Esophagus (tissue), 2 donors: ENCODE data around the gene PIGM. TPM values are rescaled to one million over a fixed set of nuclear protein-coding genes. Genes with fewer than 3 reads are reported as not detected.

ENCODE experiments used
- H3K27ac ChIP-seq, 2 donors: one replicate each; pipeline ENCODE4 v1.5.1; 2013; ENCODE audit warnings: low read depth in 2 of 2, mild to moderate bottlenecking in 2 of 2, inconsistent platforms in 1 of 2, low read length in 1 of 2, moderate library complexity in 1 of 2
- H3K27me3 ChIP-seq, 2 donors: one replicate each; pipeline ENCODE4 v1.6.1; 2013; ENCODE audit warnings: low read length in 2 of 2, control low read depth in 1 of 2, mild to moderate bottlenecking in 1 of 2; ENCODE audit not compliant: insufficient read depth in 2 of 2, control insufficient read depth in 1 of 2
- H3K36me3 ChIP-seq, 2 donors: one replicate each; pipeline ENCODE4 v1.6.1; 2013; ENCODE audit warnings: low read length in 1 of 2; ENCODE audit not compliant: control insufficient read depth in 2 of 2, insufficient read depth in 2 of 2
- H3K4me1 ChIP-seq, 2 donors: one replicate each; pipeline ENCODE4 v1.6.1; 2013; ENCODE audit warnings: low read length in 1 of 2; ENCODE audit not compliant: control insufficient read depth in 2 of 2, insufficient read depth in 2 of 2
- H3K4me3 ChIP-seq, 2 donors: one replicate each; pipeline ENCODE4 v1.5.1; 2013; ENCODE audit warnings: low read length in 2 of 2, mild to moderate bottlenecking in 2 of 2, low read depth in 1 of 2, moderate library complexity in 1 of 2
- H3K9me3 ChIP-seq, 2 donors: one replicate each; pipeline ENCODE4 v1.6.1; 2013; ENCODE audit warnings: mild to moderate bottlenecking in 2 of 2, low read depth in 1 of 2, low read length in 1 of 2, moderate library complexity in 1 of 2; ENCODE audit not compliant: control insufficient read depth in 2 of 2, insufficient read depth in 1 of 2
- WGBS, 2 donors: extraction: QIAGEN DNeasy Blood & Tissue Kit; methylation state at CpG; one replicate each; pipeline ENCODE4 v1.1.7; 2013; 5-methylcytosine and 5-hydroxymethylcytosine counted together
- polyA plus RNA-seq, 2 donors: library from polyadenylated mRNA; stranded (reverse); fragments of 200-250 nt; gene quantifications; one replicate each; pipeline ENCODE4 v1.2.3, GENCODE V29; 2013
- donor health status: healthy with polysubstance abuse.
- donor health status: Bipolar disorder and iron deficiency.

The PIGM gene
- polyA plus RNA-seq, 2 donors, result 2.1 TPM

GRCh38 chr1:160009081-160009480 lies 22.7 kb downstream of the PIGM start:
- peaks cover 0 to 3% of the 10 kb centered on the region in 2 donors for H3K4me1 ChIP-seq
- no peak overlapping the region for H3K27ac ChIP-seq
- H3K27me3 ChIP-seq, result no peaks in the 10 kb centered on the region
- H3K36me3 ChIP-seq, result no peaks in the 10 kb centered on the region
- no peaks in the 10 kb centered on the region for H3K9me3 ChIP-seq
- H3K4me3 ChIP-seq, result no peak overlapping the region
- 58 to 77% methylated on average over 2 of the region's 2 CpGs for WGBS, 2 donors

GRCh38 chr1:160007577-160008200 lies 24.1 kb downstream of the PIGM start:
- no peak overlapping the region for H3K4me3 ChIP-seq
- no peaks in the 10 kb centered on the region for H3K36me3 ChIP-seq
- H3K4me1 ChIP-seq, result peaks cover 0 to 6% of the 10 kb centered on the region in 2 donors
- no peaks in the 10 kb centered on the region for H3K27me3 ChIP-seq
- 78% methylated on average over 3 of the region's 3 CpGs for WGBS, 2 donors
- H3K9me3 ChIP-seq, result no peaks in the 10 kb centered on the region
- no peak overlapping the region for H3K27ac ChIP-seq

GRCh38 chr1:160006312-160006940 lies 25.4 kb downstream of the PIGM start:
- no peak overlapping the region for H3K4me3 ChIP-seq
- no peak overlapping the region for H3K27ac ChIP-seq
- H3K9me3 ChIP-seq, result no peaks in the 10 kb centered on the region
- peaks cover 0 to 6% of the 10 kb centered on the region in 2 donors for H3K4me1 ChIP-seq
- 24 to 25% methylated on average over 5 of the region's 5 CpGs for WGBS, 2 donors
- no peaks in the 10 kb centered on the region for H3K27me3 ChIP-seq
- H3K36me3 ChIP-seq, result no peaks in the 10 kb centered on the region

- WGBS, 2 donors, result 73% methylated on average over 4 of the region's 4 CpGs
- Histone ChIP-seq H3K27ac (no peak overlapping the region), H3K4me3 (no peak overlapping the region), H3K27me3 (no peaks in the 10 kb centered on the region), H3K4me1 (peaks cover 0 to 6% of the 10 kb centered on the region in 2 donors), H3K36me3 (no peaks in the 10 kb centered on the region), H3K9me3 (no peaks in the 10 kb centered on the region)
These were observed 26.7 kb downstream of the PIGM start for GRCh38 chr1:160005070-160005469.

- no peaks in the 10 kb centered on the region for H3K36me3 ChIP-seq
- H3K9me3 ChIP-seq, result no peaks in the 10 kb centered on the region
- H3K4me1 ChIP-seq, result peaks cover 0 to 6% of the 10 kb centered on the region in 2 donors
- H3K4me3 ChIP-seq, result no peak overlapping the region
- H3K27me3 ChIP-seq, result no peaks in the 10 kb centered on the region
- 75 to 88% methylated on average over 2 of the region's 2 CpGs for WGBS, 2 donors
- H3K27ac ChIP-seq, result no peak overlapping the region
These were observed 27.4 kb downstream of the PIGM start for GRCh38 chr1:160004425-160004824.

GRCh38 chr1:160004001-160004400 lies 27.8 kb downstream of the PIGM start:
- no peaks in the 10 kb centered on the region for H3K9me3 ChIP-seq
- H3K4me3 ChIP-seq, result no peak overlapping the region
- no peak overlapping the region for H3K27ac ChIP-seq
- 67 to 88% methylated on average over 1 of the region's 1 CpG for WGBS, 2 donors
- no peaks in the 10 kb centered on the region for H3K36me3 ChIP-seq
- peaks cover 0 to 6% of the 10 kb centered on the region in 2 donors for H3K4me1 ChIP-seq
- no peaks in the 10 kb centered on the region for H3K27me3 ChIP-seq

GRCh38 chr1:160001440-160001839 lies 30.4 kb downstream of the PIGM start:
- H3K4me1 ChIP-seq, result peaks cover 0 to 6% of the 10 kb centered on the region in 2 donors

GRCh38 chr1:159999204-159999603 lies 32.6 kb downstream of the PIGM start:
- no peak overlapping the region for H3K27ac ChIP-seq
- peaks cover 0 to 4% of the 10 kb centered on the region in 2 donors for H3K4me1 ChIP-seq
- H3K36me3 ChIP-seq, result no peaks in the 10 kb centered on the region
- no peak overlapping the region for H3K4me3 ChIP-seq
- no peaks in the 10 kb centered on the region for H3K9me3 ChIP-seq
- 62 to 70% methylated on average over 4 of the region's 4 CpGs for WGBS, 2 donors
- no peaks in the 10 kb centered on the region for H3K27me3 ChIP-seq

More at GRCh38 chr1:160001440-160001839, 30.4 kb downstream of the PIGM start:
- Histone ChIP-seq H3K9me3 (no peaks in the 10 kb centered on the region), H3K27me3 (no peaks in the 10 kb centered on the region), H3K27ac (no peak overlapping the region), H3K36me3 (no peaks in the 10 kb centered on the region), H3K4me3 (no peak overlapping the region)
- WGBS, 2 donors, result 71 to 80% methylated on average over 2 of the region's 2 CpGs

GRCh38 chr1:159996653-159997052 lies 35.1 kb downstream of the PIGM start:
- Histone ChIP-seq H3K27ac (no peak overlapping the region), H3K4me1 (no peaks in the 10 kb centered on the region), H3K9me3 (no peaks in the 10 kb centered on the region), H3K27me3 (no peaks in the 10 kb centered on the region), H3K4me3 (no peak overlapping the region), H3K36me3 (no peaks in the 10 kb centered on the region)

GRCh38 chr1:159994896-159995295 lies 36.9 kb downstream of the PIGM start:
- no peaks in the 10 kb centered on the region for H3K27me3 ChIP-seq
- no peak overlapping the region for H3K4me3 ChIP-seq
- 86 to 91% methylated on average over 2 of the region's 2 CpGs for WGBS, 2 donors
- no peak overlapping the region for H3K27ac ChIP-seq
- no peaks in the 10 kb centered on the region for H3K4me1 ChIP-seq
- H3K36me3 ChIP-seq, result no peaks in the 10 kb centered on the region
- no peaks in the 10 kb centered on the region for H3K9me3 ChIP-seq
